Tibial artery (tissue), 4 donors: Measurements from ENCODE around the gene SERGEF.
A peak's percentile ranks its signal among the peaks of the same experiment; 100 is the strongest.

Experiments used
- DNase-seq, 2 donors: peaks; one replicate each; pipeline ENCODE4 v3.0.0-alpha.2; 2019
- H3K27ac ChIP-seq, 2 donors: fragments of 200-600 bp; sonication (generic) in 1 of 2; 1 replicate in 1 of 2; 2 replicates in 1 of 2; pipeline ENCODE4 v1.5.1; 2018 to 2019; ENCODE audit warnings: mild to moderate bottlenecking in 1 of 2
- H3K27me3 ChIP-seq, 2 donors: fragments of 200-600 bp; sonication (generic) in 1 of 2; one replicate each; pipeline versions ENCODE4 v1.5.1 to v1.6.0; 2016 to 2019
- H3K36me3 ChIP-seq, 3 donors: fragments of 200-600 bp; sonication (generic) in 2 of 3; one replicate each; pipeline ENCODE4 v1.5.1; 2016 to 2019; ENCODE audit warnings: mild to moderate bottlenecking in 2 of 3
- H3K4me1 ChIP-seq, 4 donors: fragments of 200-600 bp; sonication (generic) in 2 of 4; 1 replicate in 3 of 4; 2 replicates in 1 of 4; pipeline ENCODE4 v1.5.1; 2016 to 2019
- H3K4me3 ChIP-seq, 2 donors: fragments of 200-600 bp; sonication (generic) in 1 of 2; 1 replicate in 1 of 2; 2 replicates in 1 of 2; pipeline ENCODE4 v1.5.1; 2018 to 2019; ENCODE audit warnings: mild to moderate bottlenecking in 2 of 2
- H3K9me3 ChIP-seq, 3 donors: fragments of 200-600 bp; sonication (generic) in 1 of 3; one replicate each; pipeline ENCODE4 v1.5.1; 2016 to 2019
- CTCF ChIP-seq, 2 experiments: fragments of 200-600 bp in 1 of 2; fragments of 450-650 bp in 1 of 2; IDR thresholded peaks; one replicate each; pipeline ENCODE4 v1.5.1; 2017 to 2019; ENCODE audit warnings: antibody characterized with exemption in 2 of 2, mild to moderate bottlenecking in 1 of 2, moderate library complexity in 1 of 2
- intact Hi-C: fragments of 100-400 bp; cut with DNase I; formaldehyde crosslinking; loops from one replicate; pipeline ENCODE4 v1.15.0; 2023; ENCODE audit warnings: low total_unique reads

Gene SERGEF

GRCh38 chr11:18046116-18046777 is 33.4 kb upstream of the SERGEF start, which contains the start of gene TPH1:
Gene TPH1, minus strand, starts transcription at chr11:18046269. Its CDS starts 5,507 bp downstream, at chr11:18040762.
- intact Hi-C loops = no loop called here
- H3K4me3 ChIP-seq = peak within 1 kb of the TSS; percentile 40 to 43
- H3K9me3 ChIP-seq = no peaks in the 10 kb centered on the region
- H3K27ac ChIP-seq = peak within 1 kb of the TSS; percentile 43 to 58
- H3K36me3 ChIP-seq = no peaks in the 10 kb centered on the region
- H3K4me1 ChIP-seq = peaks cover 0 to 6% (median 3%) of the 10 kb centered on the region in 4 donors
- DNase-seq = peak; percentile 37 to 68
- H3K27me3 ChIP-seq = peaks cover 0 to 3% of the 10 kb centered on the region in 2 donors
- no peak for TF ChIP-seq CTCF (IDR thresholded peaks at IDR 0.05)

- Histone ChIP-seq H3K4me3 (no peak overlapping the region), H3K9me3 (no peaks in the 10 kb centered on the region), H3K27me3 (no peaks in the 10 kb centered on the region), H3K4me1 (no peaks in the 10 kb centered on the region), H3K36me3 (no peaks in the 10 kb centered on the region), H3K27ac (no peak overlapping the region)
- intact Hi-C loops = no loop called here
- no peak for TF ChIP-seq CTCF (IDR thresholded peaks at IDR 0.05)
- no peak for DNase-seq
Observed at GRCh38 chr11:18036456-18036855, 23.6 kb upstream of the SERGEF start.

GRCh38 chr11:18027475-18027874 is 14.6 kb upstream of the SERGEF start:
- TF ChIP-seq CTCF (IDR thresholded peaks at IDR 0.05) = no peak
- H3K36me3 ChIP-seq = peaks cover 0 to 4% (median 0%) of the 10 kb centered on the region in 3 donors
- no peaks in the 10 kb centered on the region for H3K27me3 ChIP-seq
- DNase-seq = no peak
- no peaks in the 10 kb centered on the region for H3K4me1 ChIP-seq
- H3K27ac ChIP-seq = no peak overlapping the region
- no peak overlapping the region for H3K4me3 ChIP-seq
- intact Hi-C loops = no loop called here
- no peaks in the 10 kb centered on the region for H3K9me3 ChIP-seq

- H3K4me3 ChIP-seq = no peak overlapping the region
- H3K9me3 ChIP-seq = no peaks in the 10 kb centered on the region
- H3K36me3 ChIP-seq = peaks cover 0 to 5% (median 0%) of the 10 kb centered on the region in 3 donors
- no peak for TF ChIP-seq CTCF (IDR thresholded peaks at IDR 0.05)
- intact Hi-C loops = no loop called here
- H3K27ac ChIP-seq = no peak overlapping the region
- H3K27me3 ChIP-seq = no peaks in the 10 kb centered on the region
- DNase-seq = no peak
- no peaks in the 10 kb centered on the region for H3K4me1 ChIP-seq
Observed at GRCh38 chr11:18022419-18022818, 9.6 kb upstream of the SERGEF start.

GRCh38 chr11:18019650-18020049 is 6.8 kb upstream of the SERGEF start:
- no peak overlapping the region for H3K27ac ChIP-seq
- no peak for DNase-seq
- no peaks in the 10 kb centered on the region for H3K27me3 ChIP-seq
- no peaks in the 10 kb centered on the region for H3K9me3 ChIP-seq
- TF ChIP-seq CTCF (IDR thresholded peaks at IDR 0.05) = no peak
- no peak overlapping the region for H3K4me3 ChIP-seq
- no peaks in the 10 kb centered on the region for H3K4me1 ChIP-seq
- intact Hi-C loops = no loop called here
- peaks cover 0 to 5% (median 0%) of the 10 kb centered on the region in 3 donors for H3K36me3 ChIP-seq
